ENCODE data around the gene TIMM44.

DNA sequence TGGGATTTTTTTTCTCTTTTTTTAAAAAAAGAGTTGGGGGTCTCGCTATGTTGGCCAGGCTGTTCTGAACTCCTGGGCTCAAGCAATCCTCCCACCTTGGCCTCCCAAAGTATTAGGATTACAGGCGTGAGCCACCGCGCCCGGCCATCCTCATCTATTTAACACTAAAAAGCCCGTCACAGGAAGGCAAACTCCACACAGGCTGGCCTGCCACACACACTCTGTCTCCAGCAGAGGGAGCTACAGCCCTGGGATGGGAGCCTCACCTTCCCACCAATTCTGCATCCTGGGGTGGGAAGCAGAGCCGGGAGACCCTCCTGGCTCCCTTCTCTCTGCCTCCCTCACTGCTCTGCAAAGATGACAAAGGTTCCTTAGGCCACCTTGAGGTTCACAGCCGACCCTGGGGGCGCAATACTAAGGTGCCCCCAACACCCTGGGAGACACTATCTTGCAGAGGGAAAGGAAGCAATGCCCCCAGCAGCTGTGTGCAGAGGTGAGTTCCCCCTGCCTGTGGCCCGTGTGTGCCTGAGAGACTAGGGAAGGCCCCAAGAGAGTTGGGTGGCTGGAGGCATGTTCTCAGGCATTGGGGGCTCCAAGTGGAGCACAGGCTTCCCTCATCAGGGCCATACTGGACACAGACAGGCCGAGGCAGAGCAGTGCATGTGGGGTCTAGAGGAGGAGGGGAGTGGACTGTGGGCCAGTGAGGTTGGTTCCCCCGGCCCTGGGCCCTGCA is 27.4 kb upstream of the TIMM44 start:
- TF ChIP-seq, protein P1, sequence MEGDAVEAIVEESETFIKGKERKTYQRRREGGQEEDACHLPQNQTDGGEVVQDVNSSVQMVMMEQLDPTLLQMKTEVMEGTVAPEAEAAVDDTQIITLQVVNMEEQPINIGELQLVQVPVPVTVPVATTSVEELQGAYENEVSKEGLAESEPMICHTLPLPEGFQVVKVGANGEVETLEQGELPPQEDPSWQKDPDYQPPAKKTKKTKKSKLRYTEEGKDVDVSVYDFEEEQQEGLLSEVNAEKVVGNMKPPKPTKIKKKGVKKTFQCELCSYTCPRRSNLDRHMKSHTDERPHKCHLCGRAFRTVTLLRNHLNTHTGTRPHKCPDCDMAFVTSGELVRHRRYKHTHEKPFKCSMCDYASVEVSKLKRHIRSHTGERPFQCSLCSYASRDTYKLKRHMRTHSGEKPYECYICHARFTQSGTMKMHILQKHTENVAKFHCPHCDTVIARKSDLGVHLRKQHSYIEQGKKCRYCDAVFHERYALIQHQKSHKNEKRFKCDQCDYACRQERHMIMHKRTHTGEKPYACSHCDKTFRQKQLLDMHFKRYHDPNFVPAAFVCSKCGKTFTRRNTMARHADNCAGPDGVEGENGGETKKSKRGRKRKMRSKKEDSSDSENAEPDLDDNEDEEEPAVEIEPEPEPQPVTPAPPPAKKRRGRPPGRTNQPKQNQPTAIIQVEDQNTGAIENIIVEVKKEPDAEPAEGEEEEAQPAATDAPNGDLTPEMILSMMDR (IDR thresholded peaks at IDR 0.05), result peak; percentile 21 to 60 (median 51)
- no peak for TF ChIP-seq POLR2A (IDR thresholded peaks at IDR 0.05)
